Neuronal stem cell (in vitro differentiated cells): ENCODE measurements around the gene RAI14.

Source experiments
- DNase-seq: peaks from one replicate; pipeline ENCODE4 v3.0.0-alpha.2; 2013; ENCODE audit warnings: low spot score
- H2AFZ ChIP-seq: one replicate; pipeline ENCODE4 v1.6.1; 2013; ENCODE audit warnings: mild to moderate bottlenecking, low read length, inconsistent platforms
- H2AK5ac ChIP-seq: 2 replicates; pipeline ENCODE4 v1.6.1; 2013; ENCODE audit warnings: low read depth, mild to moderate bottlenecking, inconsistent platforms, low read length, moderate library complexity, mixed read lengths
- H2BK120ac ChIP-seq: 2 replicates; pipeline ENCODE4 v1.6.1; 2013; ENCODE audit warnings: low read depth, mild to moderate bottlenecking, inconsistent platforms, low read length, moderate library complexity, mixed read lengths
- H2BK12ac ChIP-seq: one replicate; pipeline ENCODE4 v1.6.1; 2013; ENCODE audit warnings: low read length, inconsistent platforms
- H2BK15ac ChIP-seq: 2 replicates; pipeline ENCODE4 v1.6.1; 2013; ENCODE audit warnings: mild to moderate bottlenecking, low read length, inconsistent platforms, mixed read lengths
- H2BK5ac ChIP-seq: one replicate; pipeline ENCODE4 v1.6.1; 2013; ENCODE audit warnings: inconsistent platforms, mild to moderate bottlenecking, low read length, moderate library complexity
- H3K14ac ChIP-seq: one replicate; pipeline ENCODE4 v1.6.1; 2013; ENCODE audit warnings: low read length, inconsistent platforms
- H3K18ac ChIP-seq: 2 replicates; pipeline ENCODE4 v1.6.1; 2013; ENCODE audit warnings: low read length, inconsistent platforms
- H3K23ac ChIP-seq: 2 replicates; pipeline ENCODE4 v1.6.1; 2013; ENCODE audit warnings: low read depth, mild to moderate bottlenecking, mixed read lengths, low read length, inconsistent platforms; ENCODE audit not compliant: poor library complexity
- H3K27ac ChIP-seq: replicated peaks from 3 replicates; pipeline ENCODE4 v1.5.1; 2013; ENCODE audit warnings: low read length, inconsistent platforms
- H3K27me3 ChIP-seq, 3 experiments: 2 replicates each; pipeline ENCODE4 v1.6.1; 2013; ENCODE audit warnings: low read length in 3 of 3, mild to moderate bottlenecking in 2 of 3, inconsistent platforms in 1 of 3, low read depth in 1 of 3, mixed read lengths in 1 of 3, moderate library complexity in 1 of 3; ENCODE audit not compliant: control insufficient read depth in 3 of 3, insufficient read depth in 3 of 3
- H3K36me3 ChIP-seq, 2 donors: replicated peaks in 1 of 2; 2 replicates each; pipeline ENCODE4 v1.6.1; 2013; ENCODE audit warnings: low read length in 2 of 2; ENCODE audit not compliant: control insufficient read depth in 2 of 2, insufficient read depth in 2 of 2
- H3K4ac ChIP-seq: 2 replicates; pipeline ENCODE4 v1.6.1; 2013; ENCODE audit warnings: inconsistent platforms, mild to moderate bottlenecking, low read length, moderate library complexity
- H3K4me1 ChIP-seq, 2 donors: 1 replicate in 1 of 2; 2 replicates in 1 of 2; pipeline ENCODE4 v1.6.1; 2013; ENCODE audit warnings: low read length in 2 of 2, low read depth in 1 of 2; ENCODE audit not compliant: control insufficient read depth in 2 of 2, insufficient read depth in 1 of 2
- H3K4me2 ChIP-seq: one replicate; pipeline ENCODE4 v1.6.1; 2013; ENCODE audit warnings: mild to moderate bottlenecking, low read length, inconsistent platforms; ENCODE audit not compliant: insufficient read depth, poor library complexity, severe bottlenecking
- H3K4me3 ChIP-seq, 2 donors: 2 replicates each; pipeline ENCODE4 v1.5.1; 2013; ENCODE audit warnings: low read length in 2 of 2, mild to moderate bottlenecking in 2 of 2, inconsistent platforms in 1 of 2, moderate library complexity in 1 of 2
- H3K79me1 ChIP-seq: one replicate; pipeline ENCODE4 v1.6.1; 2013; ENCODE audit warnings: low read depth, mild to moderate bottlenecking, inconsistent platforms, low read length, moderate library complexity
- H3K9ac ChIP-seq: one replicate; pipeline ENCODE4 v1.6.1; 2013; ENCODE audit warnings: mild to moderate bottlenecking, low read depth, low read length, inconsistent platforms; ENCODE audit not compliant: poor library complexity
- H3K9me3 ChIP-seq, 2 donors: replicated peaks in 1 of 2; 2 replicates each; pipeline versions ENCODE3 to v1.6.1; 2013; ENCODE audit warnings: low read length in 2 of 2, mild to moderate bottlenecking in 2 of 2, inconsistent platforms in 1 of 2, low read depth in 1 of 2, mixed read lengths in 1 of 2, moderate library complexity in 1 of 2; ENCODE audit not compliant: control insufficient read depth in 2 of 2, insufficient read depth in 1 of 2
- H4K8ac ChIP-seq: one replicate; pipeline ENCODE4 v1.6.1; 2013; ENCODE audit warnings: low read depth, mild to moderate bottlenecking, inconsistent platforms, low read length, moderate library complexity
- H4K91ac ChIP-seq: one replicate; pipeline ENCODE4 v1.6.1; 2013; ENCODE audit warnings: low read length, low read depth, mild to moderate bottlenecking, inconsistent platforms; ENCODE audit not compliant: poor library complexity
- WGBS, 2 donors: extraction: QIAGEN DNeasy Blood & Tissue Kit; methylation state at CpG; one replicate each; pipeline ENCODE4 v1.1.7; 2013; ENCODE audit warnings: missing lambda C conversion rate in 2 of 2, mixed read lengths in 1 of 2; ENCODE audit not compliant: insufficient read length in 2 of 2, insufficient replicate concordance in 1 of 2; ENCODE audit errors: extremely low coverage in 2 of 2; 5-methylcytosine and 5-hydroxymethylcytosine counted together

RAI14 gene

DNA sequence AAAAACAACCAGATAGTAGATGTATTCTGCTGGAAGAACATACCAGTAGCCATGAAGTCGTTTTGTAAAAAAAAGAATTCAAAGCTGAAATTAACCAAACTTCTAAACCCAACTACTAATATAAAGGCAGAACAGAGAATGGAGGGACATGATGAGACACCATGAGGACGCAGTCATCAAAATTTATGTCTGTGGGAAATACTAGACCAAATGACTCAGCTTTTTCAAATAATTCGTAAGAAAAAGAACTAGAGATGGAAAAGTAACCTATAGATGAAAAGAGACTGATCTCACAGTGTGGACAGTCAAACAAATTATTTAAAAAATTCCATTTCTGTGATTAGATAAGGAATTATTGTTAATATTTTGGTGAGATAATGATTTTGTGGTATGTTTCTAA lies 193.1 kb downstream of the RAI14 start:
- Histone ChIP-seq H2BK12ac (no peak overlapping the region), H3K4me1 (peaks cover 0 to 8% of the 10 kb centered on the region in 2 donors), H3K9ac (no peak overlapping the region), H3K4me3 (no peak overlapping the region), H3K23ac (no peak overlapping the region), H3K36me3 (no peaks in the 10 kb centered on the region), H4K8ac (no peak overlapping the region), H3K4me2 (no peak overlapping the region), H3K27ac (no peak overlapping the region), H3K27me3 (no peaks in the 10 kb centered on the region), H2AFZ (no peak overlapping the region), H3K79me1 (no peaks in the 10 kb centered on the region), H2BK5ac (no peak overlapping the region), H2BK15ac (no peak overlapping the region), H2AK5ac (no peak overlapping the region), H2BK120ac (no peak overlapping the region), H3K14ac (no peak overlapping the region), H3K18ac (no peak overlapping the region), H3K9me3 (peaks cover 1 to 6% of the 10 kb centered on the region in 2 donors), H4K91ac (no peak overlapping the region), H3K4ac (no peak overlapping the region)
- no peak for DNase-seq
- no CpG with 5 or more reads among the region's 3 CpGs for WGBS, 2 donors

DNA sequence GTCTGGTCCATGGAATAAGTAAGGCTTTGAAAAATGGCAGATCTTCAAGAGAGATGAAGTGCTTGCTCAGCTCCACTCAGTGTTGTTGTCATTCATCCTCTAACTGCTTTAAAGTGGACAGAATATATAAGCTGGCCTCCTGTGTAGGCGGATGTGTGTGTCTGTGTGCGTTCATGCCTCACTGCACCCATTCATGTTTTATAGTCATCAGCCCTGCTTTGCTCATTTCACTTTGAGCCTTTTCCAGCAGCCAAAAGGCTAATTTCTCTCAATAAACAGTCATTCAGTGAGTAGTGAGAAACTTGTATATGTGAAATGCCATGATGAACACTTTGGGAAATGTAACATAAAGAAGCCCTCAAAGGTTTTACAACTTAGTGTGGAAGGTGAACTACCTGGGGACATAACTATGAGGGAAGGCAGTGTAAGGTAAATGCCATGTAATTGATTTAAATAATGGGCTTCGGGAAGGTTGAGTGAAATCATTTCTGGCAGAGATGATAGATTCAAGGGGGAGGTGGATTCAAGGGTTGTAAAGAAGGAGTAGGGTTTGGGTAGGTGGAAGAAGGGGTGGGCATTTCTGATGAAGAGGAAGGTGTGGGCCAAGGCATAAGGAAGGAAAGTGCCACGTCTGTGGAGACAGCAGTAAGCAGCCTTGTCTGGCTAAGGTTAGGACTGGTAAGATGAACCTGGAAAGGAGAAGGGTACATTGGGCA lies 198.5 kb downstream of the RAI14 start:
- H2AK5ac ChIP-seq = no peak overlapping the region
- H2BK12ac ChIP-seq = no peak overlapping the region
- H3K36me3 ChIP-seq = no peaks in the 10 kb centered on the region
- H3K14ac ChIP-seq = no peak overlapping the region
- H4K8ac ChIP-seq = no peak overlapping the region
- no peak overlapping the region for H2BK5ac ChIP-seq
- H3K79me1 ChIP-seq = no peaks in the 10 kb centered on the region
- no peak overlapping the region for H4K91ac ChIP-seq
- no CpG with 5 or more reads among the region's 4 CpGs for WGBS, 2 donors
- no peak overlapping the region for H3K4ac ChIP-seq
- H3K9me3 ChIP-seq = no peaks in the 10 kb centered on the region
- no peak overlapping the region for H3K18ac ChIP-seq
- peaks cover 0 to 16% of the 10 kb centered on the region in 2 donors for H3K4me1 ChIP-seq
- no peak overlapping the region for H3K4me2 ChIP-seq
- no peaks in the 10 kb centered on the region for H3K27me3 ChIP-seq
- H3K27ac ChIP-seq = no peak overlapping the region
- H2BK15ac ChIP-seq = no peak overlapping the region
- H2AFZ ChIP-seq = peak overlapping the region; percentile 7
- DNase-seq = peak; percentile 35
- H2BK120ac ChIP-seq = no peak overlapping the region
- H3K4me3 ChIP-seq = no peak overlapping the region
- H3K23ac ChIP-seq = no peak overlapping the region
- H3K9ac ChIP-seq = no peak overlapping the region

DNA sequence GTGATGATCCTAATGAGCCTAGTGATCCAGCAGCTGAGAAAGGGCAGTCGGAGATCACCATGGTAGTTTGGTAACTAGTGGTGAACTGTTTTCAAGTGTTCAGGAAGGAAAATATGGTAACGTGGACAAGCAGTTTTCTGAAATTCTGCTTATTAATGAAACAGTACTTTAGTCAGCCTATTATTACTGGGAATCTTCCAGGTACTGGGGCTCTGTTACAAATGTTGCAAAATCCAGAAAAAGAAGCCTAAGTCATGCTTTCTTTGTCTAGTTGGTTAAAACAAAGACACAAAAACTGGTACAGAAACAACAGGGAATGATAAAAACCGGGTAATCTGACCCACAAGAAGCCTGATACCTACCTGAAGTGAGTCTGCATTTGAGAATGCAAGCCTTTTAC lies 201.0 kb downstream of the RAI14 start:
- Histone ChIP-seq H2AFZ (no peak overlapping the region), H3K27ac (no peak overlapping the region), H4K8ac (no peak overlapping the region), H2BK120ac (no peak overlapping the region), H3K4me2 (no peak overlapping the region), H3K79me1 (no peaks in the 10 kb centered on the region), H3K14ac (no peak overlapping the region), H3K4me1 (peaks cover 0 to 16% of the 10 kb centered on the region in 2 donors), H3K18ac (no peak overlapping the region), H4K91ac (no peak overlapping the region), H2AK5ac (no peak overlapping the region), H3K23ac (no peak overlapping the region), H2BK12ac (no peak overlapping the region), H2BK5ac (no peak overlapping the region), H3K9ac (no peak overlapping the region), H3K4me3 (no peak overlapping the region), H3K27me3 (no peaks in the 10 kb centered on the region), H3K9me3 (no peaks in the 10 kb centered on the region), H3K36me3 (no peaks in the 10 kb centered on the region), H3K4ac (no peak overlapping the region), H2BK15ac (no peak overlapping the region)
- WGBS, 2 donors = no CpG with 5 or more reads among the region's 3 CpGs
- DNase-seq = no peak

DNA sequence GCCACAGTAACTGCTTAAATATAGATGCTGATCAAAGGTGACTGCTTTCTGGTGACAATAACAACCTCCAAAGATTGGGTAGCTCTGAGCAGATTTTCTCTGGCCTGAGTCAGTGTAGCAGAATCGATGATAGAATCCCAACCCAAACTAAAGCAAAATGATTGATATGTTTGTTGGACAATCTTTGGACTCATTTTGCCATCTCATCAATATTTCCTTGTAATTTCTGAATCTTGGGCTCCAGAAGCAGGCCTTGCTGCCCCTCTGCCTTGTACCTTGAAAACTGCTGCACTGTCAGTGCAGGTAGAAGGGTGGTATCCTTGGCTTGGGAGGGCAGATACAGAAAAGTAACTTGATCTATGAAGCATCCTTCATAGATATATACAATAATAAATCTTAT lies 201.8 kb downstream of the RAI14 start:
- H3K18ac ChIP-seq = no peak overlapping the region
- H4K91ac ChIP-seq = no peak overlapping the region
- H3K9ac ChIP-seq = no peak overlapping the region
- no peak overlapping the region for H4K8ac ChIP-seq
- no peak overlapping the region for H2BK5ac ChIP-seq
- H3K36me3 ChIP-seq = no peaks in the 10 kb centered on the region
- H3K27me3 ChIP-seq = no peaks in the 10 kb centered on the region
- no peak overlapping the region for H2AFZ ChIP-seq
- no peak overlapping the region for H3K4me2 ChIP-seq
- DNase-seq = no peak
- H3K27ac ChIP-seq = no peak overlapping the region
- H2BK15ac ChIP-seq = no peak overlapping the region
- H2BK12ac ChIP-seq = no peak overlapping the region
- H3K4ac ChIP-seq = no peak overlapping the region
- H3K79me1 ChIP-seq = no peaks in the 10 kb centered on the region
- no peak overlapping the region for H2AK5ac ChIP-seq
- H3K23ac ChIP-seq = no peak overlapping the region
- H2BK120ac ChIP-seq = no peak overlapping the region
- H3K4me3 ChIP-seq = no peak overlapping the region
- WGBS, 2 donors = no CpG with 5 or more reads among the region's 1 CpG
- H3K4me1 ChIP-seq = peaks cover 0 to 16% of the 10 kb centered on the region in 2 donors
- no peak overlapping the region for H3K14ac ChIP-seq
- no peaks in the 10 kb centered on the region for H3K9me3 ChIP-seq
